Type B pancreatic cell (in vitro differentiated cells): Measurements from ENCODE around the gene DUOX1. TPM values are rescaled to one million over a fixed set of nuclear protein-coding genes. Genes with fewer than 3 reads are reported as not detected.

Experiments
- DNase-seq: peaks from one replicate; pipeline ENCODE4 v3.0.0; 2021; ENCODE audit warnings: mixed read lengths; ENCODE audit not compliant: unreplicated experiment; ENCODE audit errors: extremely low spot score
- H3K27ac Mint-ChIP-seq: 2 replicates; pipeline ENCODE4 v1.8.0; 2021; ENCODE audit warnings: mild to moderate bottlenecking, mixed read lengths
- H3K27me3 Mint-ChIP-seq: 2 replicates; pipeline ENCODE4 v1.8.0; 2021; ENCODE audit warnings: mixed read lengths
- H3K36me3 Mint-ChIP-seq: 2 replicates; pipeline ENCODE4 v1.8.0; 2021; ENCODE audit warnings: mixed read lengths
- H3K4me1 Mint-ChIP-seq: one replicate; pipeline ENCODE4 v1.8.0; 2021; ENCODE audit warnings: mixed read lengths; ENCODE audit not compliant: unreplicated experiment
- H3K4me3 Mint-ChIP-seq: 2 replicates; pipeline ENCODE4 v1.8.0; 2021; ENCODE audit warnings: mild to moderate bottlenecking, mixed read lengths
- H3K9me3 Mint-ChIP-seq: 2 replicates; pipeline ENCODE4 v1.8.0; 2021; ENCODE audit warnings: mixed read lengths
- total RNA-seq: library from RNA; stranded (reverse); gene quantifications from 2 replicates; pipeline ENCODE4 v1.2.1, GENCODE V29; 2021; ENCODE audit warnings: low replicate concordance
- TF ChIP-seq, protein P1 (sequence below): fragments of 200-600 bp; sonication (generic); conservative IDR thresholded peaks from 2 replicates; pipeline ENCODE4 v1.5.0; 2021; ENCODE audit warnings: antibody characterized with exemption, mild to moderate bottlenecking

The DUOX1 gene
- total RNA-seq, 1 donor from 2014 or later = 5.5 TPM

DNA sequence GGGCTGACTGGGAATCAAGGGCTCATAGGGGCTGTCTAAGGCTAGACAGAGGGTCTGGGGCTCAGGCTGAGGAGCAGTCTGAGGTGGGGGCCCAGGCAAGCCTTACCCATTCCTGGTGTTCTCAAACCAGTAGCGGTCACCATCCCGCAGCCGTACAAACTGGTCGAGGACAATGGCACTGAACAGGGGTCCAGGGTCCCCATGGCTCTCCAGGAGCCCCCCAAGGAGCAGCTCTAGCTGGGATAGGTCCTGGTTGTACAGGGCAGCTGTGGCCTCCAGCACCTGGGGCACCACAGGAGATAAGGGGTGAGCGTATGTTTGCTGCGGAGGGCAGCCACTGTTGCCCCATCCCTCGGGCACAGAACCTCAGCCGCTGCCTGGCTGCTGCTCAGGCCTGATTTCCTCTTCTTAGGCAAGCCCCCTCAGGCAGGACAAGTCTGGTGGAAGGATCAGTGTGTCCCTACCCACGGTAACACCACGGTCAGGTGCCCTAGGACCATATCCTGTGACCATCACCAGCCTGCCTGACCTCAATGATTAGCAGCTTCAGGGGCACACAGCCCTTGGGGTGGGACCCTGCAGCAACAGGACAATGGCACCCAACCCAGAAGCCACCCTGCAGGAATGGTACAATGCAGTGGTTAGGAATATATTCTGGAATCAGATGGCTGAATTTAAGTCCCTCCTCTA lies 21.7 kb upstream of the DUOX1 start:
- Mint-ChIP-seq H3K4me3 (no peak overlapping the region), H3K4me1 (no peaks in the 10 kb centered on the region), H3K27me3 (peaks cover 58% of the 10 kb centered on the region), H3K36me3 (no peaks in the 10 kb centered on the region), H3K9me3 (no peaks in the 10 kb centered on the region), H3K27ac (no peak overlapping the region)
- TF ChIP-seq, protein P1, sequence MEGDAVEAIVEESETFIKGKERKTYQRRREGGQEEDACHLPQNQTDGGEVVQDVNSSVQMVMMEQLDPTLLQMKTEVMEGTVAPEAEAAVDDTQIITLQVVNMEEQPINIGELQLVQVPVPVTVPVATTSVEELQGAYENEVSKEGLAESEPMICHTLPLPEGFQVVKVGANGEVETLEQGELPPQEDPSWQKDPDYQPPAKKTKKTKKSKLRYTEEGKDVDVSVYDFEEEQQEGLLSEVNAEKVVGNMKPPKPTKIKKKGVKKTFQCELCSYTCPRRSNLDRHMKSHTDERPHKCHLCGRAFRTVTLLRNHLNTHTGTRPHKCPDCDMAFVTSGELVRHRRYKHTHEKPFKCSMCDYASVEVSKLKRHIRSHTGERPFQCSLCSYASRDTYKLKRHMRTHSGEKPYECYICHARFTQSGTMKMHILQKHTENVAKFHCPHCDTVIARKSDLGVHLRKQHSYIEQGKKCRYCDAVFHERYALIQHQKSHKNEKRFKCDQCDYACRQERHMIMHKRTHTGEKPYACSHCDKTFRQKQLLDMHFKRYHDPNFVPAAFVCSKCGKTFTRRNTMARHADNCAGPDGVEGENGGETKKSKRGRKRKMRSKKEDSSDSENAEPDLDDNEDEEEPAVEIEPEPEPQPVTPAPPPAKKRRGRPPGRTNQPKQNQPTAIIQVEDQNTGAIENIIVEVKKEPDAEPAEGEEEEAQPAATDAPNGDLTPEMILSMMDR = no peak
- DNase-seq = no peak

DNA sequence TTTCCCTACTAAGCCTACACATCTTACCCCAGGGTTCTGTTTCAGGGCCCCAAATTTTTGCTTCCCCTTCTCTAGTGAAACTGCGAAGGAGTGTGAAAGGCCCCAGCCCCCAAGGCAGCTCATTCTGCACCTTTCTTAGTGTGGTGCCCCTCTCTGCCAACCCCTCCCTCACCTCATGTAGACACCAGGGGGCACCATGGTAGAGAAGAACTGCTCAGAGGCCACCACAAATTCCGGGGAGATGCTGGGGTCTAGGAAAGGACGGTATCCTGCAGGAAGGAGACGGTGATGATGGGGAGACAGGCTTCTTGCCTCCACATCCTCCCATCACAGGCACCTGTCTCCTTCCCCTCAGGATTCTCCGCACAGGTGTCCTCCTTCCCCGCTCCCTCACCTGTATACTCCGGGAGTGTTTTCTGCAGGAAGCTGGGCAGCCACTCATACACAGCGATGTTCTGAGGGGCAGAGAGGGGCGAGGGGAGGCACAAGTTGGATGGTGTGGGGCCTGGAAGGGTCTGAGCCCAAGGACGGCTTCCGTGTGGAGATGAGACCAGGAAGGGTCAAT lies 19.5 kb upstream of the DUOX1 start:
- Mint-ChIP-seq H3K36me3 (no peaks in the 10 kb centered on the region), H3K27me3 (peaks cover 67% of the 10 kb centered on the region), H3K4me3 (no peak overlapping the region), H3K9me3 (no peaks in the 10 kb centered on the region), H3K27ac (no peak overlapping the region), H3K4me1 (no peaks in the 10 kb centered on the region)
- TF ChIP-seq, protein P1 = no peak
- no peak for DNase-seq

DNA sequence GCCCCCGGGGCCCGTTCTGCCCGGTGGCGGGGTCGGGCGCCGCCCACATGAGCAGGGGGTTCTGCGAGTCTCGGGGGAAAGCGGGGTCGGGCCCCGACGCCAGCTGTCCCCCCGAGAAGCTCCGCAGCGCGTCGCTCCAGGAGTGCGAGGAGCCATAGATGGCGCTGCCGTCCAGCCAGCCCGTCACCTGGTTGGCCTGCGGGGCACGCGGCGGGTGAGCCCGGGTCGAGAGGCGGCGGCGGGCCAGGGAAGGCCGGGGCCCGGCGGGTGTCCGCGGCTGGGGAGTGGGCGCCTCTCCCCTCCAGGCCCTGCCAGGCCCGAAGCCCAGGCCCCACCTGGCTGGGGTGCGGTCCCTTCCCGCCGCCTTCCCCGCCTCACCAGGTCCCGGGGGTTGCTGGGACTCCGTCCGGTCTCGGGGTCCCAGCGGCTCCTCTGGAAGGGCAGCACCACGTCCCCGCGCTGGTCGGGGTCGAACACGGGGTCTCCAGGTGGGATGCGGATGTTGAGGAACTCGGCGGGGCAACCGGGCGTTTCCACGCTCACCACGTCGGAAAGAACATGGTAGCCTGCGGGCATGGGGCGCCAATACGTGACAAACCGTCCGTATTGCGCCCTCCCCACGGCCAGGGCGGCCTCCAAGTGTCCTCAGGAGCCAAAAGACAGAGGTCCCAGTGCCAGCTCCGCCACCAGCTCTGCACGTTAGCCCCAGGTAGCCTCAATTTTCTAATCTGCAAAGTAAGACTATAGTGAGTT lies 18.2 kb upstream of the DUOX1 start:
- Mint-ChIP-seq H3K36me3 (no peaks in the 10 kb centered on the region), H3K27ac (no peak overlapping the region), H3K4me3 (peak overlapping the region; percentile 76), H3K4me1 (no peaks in the 10 kb centered on the region), H3K9me3 (no peaks in the 10 kb centered on the region), H3K27me3 (peaks cover 70% of the 10 kb centered on the region)
- TF ChIP-seq, protein P1 = no peak
- DNase-seq = no peak

DNA sequence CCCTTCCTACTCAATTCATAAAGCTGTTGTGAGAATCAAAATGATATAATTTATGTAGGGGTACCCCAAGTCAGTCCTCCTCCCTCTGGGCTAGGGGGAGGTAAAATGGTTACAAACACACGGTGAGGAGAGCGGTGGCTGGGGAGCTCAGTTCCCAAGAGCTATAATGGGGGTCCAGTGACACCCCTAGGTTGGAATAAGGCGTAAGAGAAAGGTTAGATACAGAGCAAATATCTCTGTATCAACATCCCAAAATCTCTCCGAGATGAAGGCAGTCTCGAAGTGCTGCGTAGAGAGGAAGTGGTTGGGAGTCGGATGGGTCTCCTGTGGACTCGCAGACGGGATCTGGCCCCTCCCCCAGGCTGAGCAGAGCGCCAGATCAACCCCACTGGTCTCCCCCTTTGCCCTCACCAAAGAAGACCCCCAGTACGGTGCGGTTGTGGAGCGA lies 17.6 kb upstream of the DUOX1 start:
- H3K9me3 Mint-ChIP-seq = no peaks in the 10 kb centered on the region
- H3K4me1 Mint-ChIP-seq = no peaks in the 10 kb centered on the region

DNA sequence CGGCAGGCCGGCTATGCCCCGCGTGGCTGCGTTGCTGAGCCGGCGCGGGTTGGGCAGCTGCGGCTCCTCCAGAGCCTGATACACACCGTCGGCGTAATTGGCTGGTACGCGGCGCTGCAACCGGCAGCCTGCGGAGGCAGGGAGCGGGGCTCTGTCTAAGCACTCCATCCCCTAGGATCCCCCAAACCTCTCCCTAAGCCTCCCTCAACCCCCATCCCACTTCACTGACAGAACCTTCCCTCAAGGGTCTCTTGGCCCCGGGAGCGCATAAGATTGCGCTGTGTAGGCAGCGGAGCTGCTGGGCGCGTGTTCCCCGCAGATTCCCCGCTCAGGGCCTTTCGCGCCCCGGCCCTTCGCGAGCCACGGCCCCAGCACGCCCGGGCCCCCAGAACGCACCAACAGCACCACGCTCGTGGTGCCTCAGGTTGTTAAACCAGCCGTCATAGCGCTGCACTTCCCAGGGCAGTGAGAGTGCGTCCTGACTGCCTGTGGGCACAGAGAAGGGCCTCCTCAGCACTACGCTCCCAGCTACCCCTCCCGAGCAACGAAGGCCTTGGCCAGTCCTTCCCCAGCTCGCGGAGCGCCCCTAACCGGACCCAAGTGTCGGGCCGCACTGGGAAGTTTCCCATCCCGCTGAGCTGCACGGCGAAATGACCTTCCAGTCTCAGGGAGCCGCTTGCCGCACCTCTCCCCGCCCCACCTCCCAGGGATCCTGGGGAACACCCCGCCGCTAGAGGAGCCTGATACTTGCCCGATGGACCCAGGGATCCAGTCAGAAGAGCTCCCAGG lies 17.0 kb upstream of the DUOX1 start:
- peak overlapping the region; percentile 76 for H3K4me3 Mint-ChIP-seq
- H3K9me3 Mint-ChIP-seq = peaks cover under 1% of the 10 kb centered on the region
- H3K4me1 Mint-ChIP-seq = peaks cover under 1% of the 10 kb centered on the region
- peak; percentile 63 for DNase-seq
- TF ChIP-seq, protein P1 = no peak
- H3K27ac Mint-ChIP-seq = no peak overlapping the region
- H3K36me3 Mint-ChIP-seq = no peaks in the 10 kb centered on the region
- peaks cover 76% of the 10 kb centered on the region for H3K27me3 Mint-ChIP-seq

More for the DNA sequence above, 17.6 kb upstream of the DUOX1 start:
- Mint-ChIP-seq H3K4me3 (peak overlapping the region; percentile 76), H3K36me3 (no peaks in the 10 kb centered on the region), H3K27ac (no peak overlapping the region), H3K27me3 (peaks cover 70% of the 10 kb centered on the region)
- no peak for DNase-seq
- TF ChIP-seq, protein P1 = no peak
